IMR-90 (cell line): ENCODE data around the gene FGD3. TPM values are rescaled to one million over a fixed set of nuclear protein-coding genes. Genes with fewer than 3 reads are reported as not detected.

Source experiments
- ATAC-seq: fragments of 200-7000 bp; cut with Tn5 transposase; 2 replicates; pipeline ENCODE4 v1.9.1; 2020; ENCODE audit warnings: low read depth, mild to moderate bottlenecking, moderate library complexity
- BruUV-seq: library from RNA; stranded (reverse); fragments of 400-500 nt; replicated peaks from 2 replicates; lab custom pipeline; 2021; lab: Mats Ljungman, UMichigan
- CTCF ChIA-PET: fragments of 300-600 bp; formaldehyde crosslinking; extraction: SDS; loops from one replicate; lab custom pipeline; 2021; ENCODE audit warnings: antibody characterized with exemption; lab: Yijun Ruan, JAX
- POLR2A ChIA-PET: fragments of 300-600 bp; sonication (Branson Sonifier 250); formaldehyde crosslinking; loops from one replicate; lab custom pipeline; 2022; ENCODE audit warnings: antibody characterized with exemption; ENCODE audit not compliant: unreplicated experiment; lab: Charles Lee
- DNase-seq: peaks from one replicate; pipeline ENCODE4 v3.0.0; 2013
- H2AFZ ChIP-seq: replicated peaks from 2 replicates; pipeline ENCODE3; 2013; ENCODE audit warnings: low read length, mild to moderate bottlenecking; ENCODE audit not compliant: poor library complexity
- H2AK5ac ChIP-seq: 2 replicates; pipeline ENCODE4 v1.6.1; 2013; ENCODE audit warnings: low read depth, low read length, inconsistent platforms
- H2AK9ac ChIP-seq: replicated peaks from 2 replicates; pipeline ENCODE3; 2013; ENCODE audit warnings: mild to moderate bottlenecking, low read depth, low read length, moderate library complexity; ENCODE audit not compliant: poor library complexity
- H2BK120ac ChIP-seq: 2 replicates; pipeline ENCODE4 v1.6.1; 2013; ENCODE audit warnings: low read depth, low read length, inconsistent platforms
- H2BK15ac ChIP-seq: 3 replicates; pipeline ENCODE4 v1.6.1; 2013; ENCODE audit warnings: low read depth, low read length, inconsistent platforms
- H2BK20ac ChIP-seq: 2 replicates; pipeline ENCODE4 v1.6.1; 2013; ENCODE audit warnings: low read depth, mild to moderate bottlenecking, inconsistent platforms, low read length, moderate library complexity
- H2BK5ac ChIP-seq: 2 replicates; pipeline ENCODE4 v1.6.1; 2013; ENCODE audit warnings: mild to moderate bottlenecking, low read depth, low read length, inconsistent platforms; ENCODE audit not compliant: poor library complexity, severe bottlenecking
- H3K14ac ChIP-seq: replicated peaks from 2 replicates; pipeline ENCODE4 v1.6.1; 2013; ENCODE audit warnings: low read depth, low read length, inconsistent platforms
- H3K18ac ChIP-seq: 2 replicates; pipeline ENCODE4 v1.6.1; 2013; ENCODE audit warnings: low read depth, low read length, control low read depth
- H3K23ac ChIP-seq: 2 replicates; pipeline ENCODE4 v1.6.1; 2013; ENCODE audit warnings: low read depth, low read length, inconsistent platforms
- H3K27ac ChIP-seq: 2 replicates; pipeline ENCODE4 v1.5.1; 2013; ENCODE audit warnings: mild to moderate bottlenecking, control low read depth, low read length; ENCODE audit not compliant: insufficient read depth
- H3K27me3 ChIP-seq: 2 replicates; pipeline ENCODE4 v1.6.1; 2013; ENCODE audit warnings: low read length; ENCODE audit not compliant: control insufficient read depth, insufficient read depth
- H3K36me3 ChIP-seq: 2 replicates; pipeline ENCODE4 v1.6.1; 2013; ENCODE audit warnings: low read length, mixed read lengths; ENCODE audit not compliant: control insufficient read depth, insufficient read depth
- H3K4ac ChIP-seq: 2 replicates; pipeline ENCODE4 v1.6.1; 2013; ENCODE audit warnings: low read depth, low read length, inconsistent platforms
- H3K4me1 ChIP-seq: 2 replicates; pipeline ENCODE4 v1.6.1; 2013; ENCODE audit warnings: low read length, mixed read lengths; ENCODE audit not compliant: control insufficient read depth, insufficient read depth
- H3K4me2 ChIP-seq: 2 replicates; pipeline ENCODE4 v1.6.1; 2013; ENCODE audit warnings: low read depth, mild to moderate bottlenecking, control low read depth, low read length, moderate library complexity
- H3K4me3 ChIP-seq: 2 replicates; pipeline ENCODE4 v1.5.1; 2013; ENCODE audit warnings: low read depth, mild to moderate bottlenecking, control low read depth, low read length, moderate library complexity; ENCODE audit not compliant: insufficient read depth
- H3K56ac ChIP-seq: 2 replicates; pipeline ENCODE4 v1.6.1; 2013; ENCODE audit warnings: low read length, inconsistent platforms; ENCODE audit not compliant: insufficient read depth; ENCODE audit errors: extremely low read depth
- H3K79me1 ChIP-seq, 2 experiments: 2 replicates each; pipeline ENCODE4 v1.6.1; 2013; ENCODE audit warnings: low read length in 2 of 2, inconsistent platforms in 1 of 2, low read depth in 1 of 2
- H3K9ac ChIP-seq: 2 replicates; pipeline ENCODE4 v1.6.1; 2013; ENCODE audit warnings: low read depth, low read length, control low read depth
- H3K9me1 ChIP-seq: 2 replicates; pipeline ENCODE4 v1.6.1; 2013; ENCODE audit warnings: low read length, inconsistent platforms; ENCODE audit not compliant: insufficient read depth
- H3K9me3 ChIP-seq: 2 replicates; pipeline ENCODE4 v1.6.1; 2013; ENCODE audit warnings: low read length; ENCODE audit not compliant: control insufficient read depth, insufficient read depth
- H4K20me1 ChIP-seq: 2 replicates; pipeline ENCODE4 v1.6.1; 2013; ENCODE audit warnings: low read length, inconsistent platforms; ENCODE audit not compliant: insufficient read depth
- H4K5ac ChIP-seq: 2 replicates; pipeline ENCODE4 v1.6.1; 2013; ENCODE audit warnings: mild to moderate bottlenecking, low read depth, low read length, control low read depth
- H4K8ac ChIP-seq, 2 experiments: 2 replicates each; pipeline ENCODE4 v1.6.1; 2013; ENCODE audit warnings: low read depth in 2 of 2, low read length in 2 of 2, control low read depth in 1 of 2, inconsistent platforms in 1 of 2
- H4K91ac ChIP-seq: 2 replicates; pipeline ENCODE4 v1.6.1; 2013; ENCODE audit warnings: low read depth, low read length, inconsistent platforms; ENCODE audit not compliant: insufficient read depth
- BHLHE40 ChIP-seq: fragments of 150-350 bp; IDR thresholded peaks from 2 replicates; pipeline ENCODE4 v1.6.1; 2016; ENCODE audit warnings: mild to moderate bottlenecking, low read depth, low read length
- CEBPB ChIP-seq: IDR thresholded peaks from 2 replicates; pipeline ENCODE4 v1.6.1; 2012; ENCODE audit warnings: low read depth, low read length, improper control_type of control experiment
- CHD1 ChIP-seq: IDR thresholded peaks from 2 replicates; pipeline ENCODE4 v1.6.1; 2012; ENCODE audit warnings: low read depth, low read length, improper control_type of control experiment
- FOS ChIP-seq: fragments of 150-350 bp; IDR thresholded peaks from 2 replicates; pipeline ENCODE4 v1.6.1; 2016; ENCODE audit warnings: low read depth, low read length
- MAFK ChIP-seq: IDR thresholded peaks from 2 replicates; pipeline ENCODE4 v1.6.1; 2012; ENCODE audit warnings: low read depth, low read length, improper control_type of control experiment
- MXI1 ChIP-seq: IDR thresholded peaks from 2 replicates; pipeline ENCODE4 v1.6.1; 2012; ENCODE audit warnings: low read depth, mild to moderate bottlenecking, low read length, moderate library complexity, borderline replicate concordance
- NFE2L2 ChIP-seq: fragments of 150-350 bp; IDR thresholded peaks from 2 replicates; pipeline ENCODE4 v1.6.1; 2016; ENCODE audit warnings: low read depth, mild to moderate bottlenecking, low read length
- POLR2A ChIP-seq: IDR thresholded peaks from 2 replicates; pipeline ENCODE4 v1.6.1; 2012; ENCODE audit warnings: mild to moderate bottlenecking, low read depth, low read length
- RCOR1 ChIP-seq: IDR thresholded peaks from 2 replicates; pipeline ENCODE4 v1.6.1; 2012; ENCODE audit warnings: mild to moderate bottlenecking, low read length, improper control_type of control experiment; ENCODE audit not compliant: insufficient replicate concordance
- SMC3 ChIP-seq: fragments of 150-350 bp; IDR thresholded peaks from 2 replicates; pipeline ENCODE4 v1.6.1; 2016; ENCODE audit warnings: low read depth, mild to moderate bottlenecking, antibody characterized with exemption, low read length, moderate library complexity
- USF2 ChIP-seq: fragments of 150-350 bp; IDR thresholded peaks from 2 replicates; pipeline ENCODE4 v1.6.1; 2017; ENCODE audit warnings: mild to moderate bottlenecking, antibody characterized with exemption, low read length, low read depth
- WGBS, 2 experiments: methylation state at CpG; one replicate each; pipeline versions ENCODE4 v1.1.5 to v1.1.7; 2013; ENCODE audit warnings: missing lambda C conversion rate in 2 of 2; ENCODE audit not compliant: insufficient read length in 1 of 2; ENCODE audit errors: extremely low coverage in 2 of 2; 5-methylcytosine and 5-hydroxymethylcytosine counted together
- dilution Hi-C: fragments of 300-500 bp; cut with HindIII; formaldehyde crosslinking; loops from one replicate; pipeline ENCODE4 v1.14.3; 2018; ENCODE audit warnings: low sequenced_read_pairs; ENCODE audit not compliant: unreplicated experiment
- in situ Hi-C: fragments of 300-500 bp; cut with MboI; formaldehyde crosslinking; loops from 3 replicates; pipeline ENCODE4 v1.14.3; 2019; ENCODE audit warnings: low sequenced_read_pairs, inconsistent platforms, mixed read lengths
- intact Hi-C: fragments of 100-400 bp; cut with micrococcal nuclease; formaldehyde crosslinking; loops from 2 replicates; pipeline ENCODE4 v1.10.0; 2022
- polyA plus RNA-seq, 3 experiments: library from polyadenylated mRNA; depleted of rRNA; stranded (reverse); fragments of >200 nt; gene quantifications; 2 replicates each; pipeline ENCODE4 v1.2.3, GENCODE V29; 2012; ENCODE audit warnings: low replicate concordance in 1 of 3
- total RNA-seq: library from RNA; depleted of rRNA; stranded (reverse); fragments of >200 nt; gene quantifications from 2 replicates; pipeline ENCODE4 v1.2.3, GENCODE V29; 2012
- TF ChIP-seq, protein P1 (sequence below): fragments of 150-350 bp; IDR thresholded peaks from 2 replicates; pipeline ENCODE4 v1.6.1; 2016; ENCODE audit warnings: low read depth, mild to moderate bottlenecking, low read length, moderate library complexity, borderline replicate concordance

Gene FGD3
- total and polyA plus RNA-seq, 2 of the 4 experiments (the other 2 are of a cell fraction) = not detected

- TF ChIP-seq, protein P1, sequence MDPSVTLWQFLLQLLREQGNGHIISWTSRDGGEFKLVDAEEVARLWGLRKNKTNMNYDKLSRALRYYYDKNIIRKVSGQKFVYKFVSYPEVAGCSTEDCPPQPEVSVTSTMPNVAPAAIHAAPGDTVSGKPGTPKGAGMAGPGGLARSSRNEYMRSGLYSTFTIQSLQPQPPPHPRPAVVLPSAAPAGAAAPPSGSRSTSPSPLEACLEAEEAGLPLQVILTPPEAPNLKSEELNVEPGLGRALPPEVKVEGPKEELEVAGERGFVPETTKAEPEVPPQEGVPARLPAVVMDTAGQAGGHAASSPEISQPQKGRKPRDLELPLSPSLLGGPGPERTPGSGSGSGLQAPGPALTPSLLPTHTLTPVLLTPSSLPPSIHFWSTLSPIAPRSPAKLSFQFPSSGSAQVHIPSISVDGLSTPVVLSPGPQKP = no peak
Observed at GRCh38 chr9:93054758-93055704, 107.7 kb downstream of the FGD3 start (continued).

DNA sequence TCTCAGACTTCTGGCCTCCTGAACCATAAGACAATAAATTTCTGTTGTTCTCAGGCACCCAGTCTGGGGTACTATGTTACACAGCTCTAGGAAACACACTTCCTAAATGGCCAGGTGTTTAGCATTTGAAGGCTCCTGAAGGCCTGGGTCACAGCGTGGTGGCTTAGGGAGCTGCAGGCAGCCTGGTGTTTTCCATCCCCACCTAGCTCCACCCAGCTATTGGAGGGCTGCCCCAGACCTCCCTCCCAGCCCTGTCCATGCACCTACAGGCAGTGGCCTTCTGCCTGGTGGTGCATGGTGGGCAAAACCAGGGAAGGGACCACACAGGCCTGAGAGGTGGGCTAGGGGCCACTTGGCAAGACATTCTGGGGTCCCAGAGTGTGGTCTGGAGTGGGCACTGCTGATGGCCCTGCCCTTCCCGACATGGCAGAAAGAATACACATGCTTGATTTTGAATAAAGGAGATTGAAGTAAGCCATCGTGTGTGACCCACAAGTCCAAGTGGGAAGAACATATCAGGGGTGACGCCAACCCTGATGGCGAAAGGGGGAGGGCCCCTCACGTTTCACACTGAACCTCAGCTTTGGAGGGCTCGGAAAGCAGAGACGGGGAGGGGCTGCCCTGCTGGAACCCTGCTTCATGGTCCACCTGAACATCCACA is 109.8 kb downstream of the FGD3 start:
- H2AK5ac ChIP-seq = no peak overlapping the region
- H3K4me1 ChIP-seq = peaks cover 2% of the 10 kb centered on the region; the same call in 1 of the 2 replicates
- no peaks in the 10 kb centered on the region for H3K36me3 ChIP-seq
- H4K5ac ChIP-seq = no peak overlapping the region
- no CpG with 5 or more reads among the region's 8 CpGs for WGBS, 2 experiments
- H3K9ac ChIP-seq = no peak overlapping the region
- intact Hi-C loops (no loop called here), dilution Hi-C loops (no loop called here), in situ Hi-C loops (no loop called here)
- H3K23ac ChIP-seq = no peak overlapping the region
- no peak overlapping the region for H4K91ac ChIP-seq
- H3K56ac ChIP-seq = no peak overlapping the region
- ChIA-PET CTCF (no interaction called here), POLR2A (no interaction called here)
- no peak overlapping the region for H4K8ac ChIP-seq
- H3K14ac ChIP-seq = no peak overlapping the region
- no peak overlapping the region for H2AK9ac ChIP-seq
- no peak overlapping the region for H2BK5ac ChIP-seq
- peaks cover 21% of the 10 kb centered on the region for H3K27me3 ChIP-seq
- no peak overlapping the region for H2BK20ac ChIP-seq
- no peak overlapping the region for H3K4me3 ChIP-seq
- no peaks in the 10 kb centered on the region for H4K20me1 ChIP-seq
- no peak overlapping the region for H2BK120ac ChIP-seq
- no peak overlapping the region for H3K4me2 ChIP-seq
- no peak overlapping the region for H2AFZ ChIP-seq
- no peaks in the 10 kb centered on the region for H3K79me1 ChIP-seq
- ATAC-seq (no peak), DNase-seq (no peak)
- no peaks in the 10 kb centered on the region for H3K9me3 ChIP-seq
- no peak overlapping the region for H3K18ac ChIP-seq
- no peak overlapping the region for H3K27ac ChIP-seq
- H2BK15ac ChIP-seq = no peak overlapping the region
- H3K4ac ChIP-seq = no peak overlapping the region
- BruUV-seq = no TSS peak
- H3K9me1 ChIP-seq = no peaks in the 10 kb centered on the region; the same call in 1 of the 2 replicates
- TF ChIP-seq MAFK (no peak), FOS (no peak), CEBPB (no peak), BHLHE40 (no peak), RCOR1 (no peak), USF2 (no peak), SMC3 (no peak), NFE2L2 (no peak), MXI1 (no peak), POLR2A (no peak), CHD1 (no peak)
- TF ChIP-seq, protein P1 = no peak
